SK-N-SH treated with all-trans-retinoic acid at 6 μM for 48 hours (cell line): ENCODE results near the gene HCFC1.

Experiments used
- CREB5 ChIP-seq: fragments of 250-450 bp; sonication (Bioruptor Pico); IDR thresholded peaks from 2 replicates; pipeline ENCODE4 v1.5.1; 2020; ENCODE audit warnings: low read depth, mild to moderate bottlenecking, moderate library complexity
- GLIS3 ChIP-seq: fragments of 250-450 bp; sonication (Bioruptor Pico); IDR thresholded peaks from 2 replicates; pipeline ENCODE4 v1.5.0; 2020; ENCODE audit warnings: mild to moderate bottlenecking, moderate library complexity
- TOX ChIP-seq: fragments of 250-450 bp; sonication (Bioruptor Pico); IDR thresholded peaks from 2 replicates; pipeline ENCODE4 v1.8.0; 2021; ENCODE audit warnings: mild to moderate bottlenecking, moderate library complexity, borderline replicate concordance
- ZC3H10 ChIP-seq: fragments of 250-450 bp; sonication (Bioruptor Pico); IDR thresholded peaks from 2 replicates; pipeline ENCODE4 v1.5.1; 2021; ENCODE audit warnings: mild to moderate bottlenecking, moderate library complexity
- ZFP30 ChIP-seq: fragments of 450-650 bp; formaldehyde crosslinking; IDR thresholded peaks from 2 replicates; pipeline ENCODE4 v1.5.0; 2022; ENCODE audit warnings: mild to moderate bottlenecking, moderate library complexity

DNA sequence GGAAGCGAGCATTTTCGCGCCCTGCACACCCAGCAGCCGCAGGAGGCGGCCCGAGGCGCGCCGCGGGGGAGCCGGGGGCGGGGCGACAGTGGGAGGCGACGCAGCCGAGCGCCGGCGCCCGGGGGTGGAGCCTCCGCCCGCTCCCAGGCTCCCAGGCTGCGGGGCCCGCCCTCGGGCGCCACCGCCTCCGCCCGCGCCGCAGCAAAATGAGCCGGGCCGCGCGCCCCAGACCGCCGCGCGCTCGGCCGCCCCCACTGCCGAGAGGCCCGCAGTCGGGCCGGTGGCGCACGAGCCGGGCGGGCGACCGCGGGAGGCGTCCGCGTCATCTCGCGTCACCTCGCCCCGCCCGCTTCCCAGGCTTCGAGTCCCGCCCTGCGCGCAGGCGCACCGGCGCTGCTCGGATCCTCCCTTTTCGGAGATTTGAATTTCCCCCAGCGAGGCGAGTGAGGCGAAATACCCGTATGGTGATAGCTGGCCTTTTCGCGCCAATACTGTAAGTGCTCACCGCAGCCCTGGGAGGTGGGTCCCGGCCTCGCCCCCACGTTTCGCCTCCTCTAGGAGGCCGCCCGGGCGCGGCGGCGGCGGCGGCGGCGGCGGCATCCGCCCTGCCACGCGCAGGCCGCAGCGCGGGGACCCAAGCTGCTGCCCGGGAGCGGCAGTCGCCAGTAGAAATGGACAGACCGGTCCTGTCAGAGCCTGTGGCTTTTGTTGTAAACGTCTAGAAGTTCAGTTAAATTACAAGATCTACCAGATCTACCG, 929 bp upstream of the HCFC1 start, which contains the start of gene TMEM187:
- TF ChIP-seq ZC3H10: no peak
- no peak for TF ChIP-seq ZFP30 (CRISPR knock-in tag)
- no peak for TF ChIP-seq GLIS3 (CRISPR knock-in tag)
- no peak for TF ChIP-seq CREB5 (CRISPR knock-in tag)
- no peak for TF ChIP-seq TOX (CRISPR knock-in tag)
